K562 (cell line): ENCODE measurements around the gene SLC31A1. TPM values are rescaled to one million over a fixed set of nuclear protein-coding genes. Genes with fewer than 3 reads are reported as not detected.

Experiments
- BDP1 ChIP-seq: IDR thresholded peaks from 3 replicates; pipeline ENCODE4 v1.6.1; 2011; ENCODE audit not compliant: insufficient read length, insufficient read depth
- ELK3 ChIP-seq: fragments of 450-650 bp; formaldehyde crosslinking; IDR thresholded peaks from 2 replicates; pipeline ENCODE4 v1.4.0; 2020; ENCODE audit warnings: mild to moderate bottlenecking
- ERF ChIP-seq: fragments of 450-650 bp; formaldehyde crosslinking; IDR thresholded peaks from 2 replicates; pipeline ENCODE4 v1.4.0; 2020; ENCODE audit warnings: mild to moderate bottlenecking, mixed read lengths
- FOXA1 ChIP-seq: fragments of 450-650 bp; IDR thresholded peaks from 2 replicates; pipeline ENCODE4 v1.6.1; 2016; ENCODE audit warnings: mild to moderate bottlenecking, borderline replicate concordance
- HDGF ChIP-seq: fragments of 450-650 bp; IDR thresholded peaks from 2 replicates; pipeline ENCODE4 v1.6.1; 2016
- HMGN3 ChIP-seq: IDR thresholded peaks from 2 replicates; pipeline ENCODE4 v1.6.1; 2011; ENCODE audit warnings: borderline replicate concordance, low read depth, mild to moderate bottlenecking, mixed read lengths, low read length; ENCODE audit not compliant: insufficient read length; ENCODE audit errors: extremely low read depth
- MBD2 ChIP-seq: sonication (generic); IDR thresholded peaks from 2 replicates; pipeline ENCODE4 v1.6.1; 2016; ENCODE audit warnings: low read depth, borderline replicate concordance
- NR0B1 ChIP-seq: fragments of 450-650 bp; IDR thresholded peaks from one replicate; pipeline ENCODE4 v1.6.1; 2018; ENCODE audit warnings: mild to moderate bottlenecking, moderate library complexity; ENCODE audit not compliant: partially characterized antibody
- PRDM10 ChIP-seq: fragments of 450-650 bp; IDR thresholded peaks from 2 replicates; pipeline ENCODE4 v1.6.1; 2018; ENCODE audit not compliant: partially characterized antibody
- STAT6 ChIP-seq: sonication (generic); formaldehyde crosslinking; IDR thresholded peaks from 2 replicates; pipeline ENCODE4 v1.8.1; 2023; ENCODE audit warnings: mild to moderate bottlenecking, missing genetic modification reagents
- ZFP91 ChIP-seq: sonication (generic); formaldehyde crosslinking; IDR thresholded peaks from 2 replicates; pipeline ENCODE4 v1.8.0; 2022; ENCODE audit warnings: mild to moderate bottlenecking, missing genetic modification reagents
- ZNF165 ChIP-seq: fragments of 250-450 bp; sonication (Bioruptor Pico); IDR thresholded peaks from 2 replicates; pipeline ENCODE4 v1.4.0; 2020; ENCODE audit warnings: borderline replicate concordance
- ZNF507 ChIP-seq: conservative IDR thresholded peaks from 2 replicates; pipeline ENCODE4 v1.6.1; 2017; ENCODE audit warnings: missing genetic modification characterization, missing compliant biosample characterization
- ZNF695 ChIP-seq: fragments of 450-650 bp; formaldehyde crosslinking; IDR thresholded peaks from 2 replicates; pipeline ENCODE4 v1.4.0; 2020; ENCODE audit warnings: mild to moderate bottlenecking, moderate library complexity
- polyA plus RNA-seq, 8 experiments: library from polyadenylated mRNA; depleted of rRNA in 4 of 8; stranded (reverse) in 5 of 8; unstranded in 3 of 8; fragments of >200 nt; fragmentation: Nextera tagmentation in 2 of 8; fragmentation: Illumina TruSeq in 1 of 8; extraction: Ambion mirVana in 2 of 8; extraction: Trizol in 1 of 8; gene quantifications; 2 replicates each; pipeline versions ENCODE4 v1.2.1 to v1.2.3, GENCODE V29; 2011 to 2014; ENCODE audit warnings: inconsistent platforms in 1 of 8, missing spikeins in 1 of 8
- total RNA-seq, 7 experiments: library from RNA; depleted of rRNA in 6 of 7; stranded (reverse); fragments of >200 nt in 6 of 7; fragmentation: Illumina TruSeq in 2 of 7; extraction: Trizol in 2 of 7; gene quantifications; 2 replicates each; pipeline versions ENCODE4 v1.2.1 to v1.2.3, GENCODE V29; 2011 to 2021; ENCODE audit warnings: low replicate concordance in 1 of 7
- TF ChIP-seq, protein P1 (sequence below): sonication (generic); formaldehyde crosslinking; IDR thresholded peaks from 2 replicates; pipeline ENCODE4 v1.8.1; 2022; ENCODE audit warnings: missing genetic modification reagents

Gene SLC31A1
- total and polyA plus RNA-seq, 9 of the 15 experiments (the other 6 are each of a cell fraction or from before 2014, with no cell fraction given): 15.4 to 40.7 (median 25.9) TPM

- no peak for TF ChIP-seq ZFP91
- TF ChIP-seq ZNF165 (CRISPR knock-in tag): no peak
- no peak for TF ChIP-seq NR0B1
- TF ChIP-seq BDP1: no peak
- TF ChIP-seq ZNF695 (CRISPR knock-in tag): no peak
- no peak for TF ChIP-seq HDGF
- no peak for TF ChIP-seq FOXA1
- TF ChIP-seq STAT6: 0 out of 2 replicates have a peak, but pooled peaks have one; percentile 53
- TF ChIP-seq MBD2: peak; percentile 52; the same call in 1 of the 2 replicates
- peak; percentile 76 for TF ChIP-seq PRDM10
- peak; percentile 43 for TF ChIP-seq HMGN3
- TF ChIP-seq ERF (CRISPR knock-in tag): 0 out of 2 replicates have a peak, but pooled peaks have one; percentile 51
- TF ChIP-seq, protein P1, sequence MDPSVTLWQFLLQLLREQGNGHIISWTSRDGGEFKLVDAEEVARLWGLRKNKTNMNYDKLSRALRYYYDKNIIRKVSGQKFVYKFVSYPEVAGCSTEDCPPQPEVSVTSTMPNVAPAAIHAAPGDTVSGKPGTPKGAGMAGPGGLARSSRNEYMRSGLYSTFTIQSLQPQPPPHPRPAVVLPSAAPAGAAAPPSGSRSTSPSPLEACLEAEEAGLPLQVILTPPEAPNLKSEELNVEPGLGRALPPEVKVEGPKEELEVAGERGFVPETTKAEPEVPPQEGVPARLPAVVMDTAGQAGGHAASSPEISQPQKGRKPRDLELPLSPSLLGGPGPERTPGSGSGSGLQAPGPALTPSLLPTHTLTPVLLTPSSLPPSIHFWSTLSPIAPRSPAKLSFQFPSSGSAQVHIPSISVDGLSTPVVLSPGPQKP (CRISPR knock-in tag): no peak
- TF ChIP-seq ELK3 (CRISPR knock-in tag): no peak
- TF ChIP-seq ZNF507 (tag): no peak
Observed at GRCh38 chr9:113221003-113221799, at the start of gene SLC31A1, which contains the start of gene FKBP15 (continued).
